Stimulated activated CD4-positive, alpha-beta T cell treated with anti-CD3 and anti-CD28 coated beads, TNF-alpha, amount 100 ng/mL, for 1 hour (primary cell): ENCODE measurements around the gene GIGYF1.
"Not testable (repeated sequence)": the region's sequence is repeated elsewhere in the genome, so short reads cannot be mapped to it uniquely, and the experiment has no call there.

Experiments used
- DNase-seq, 3 donors: peaks; one replicate each; pipeline ENCODE4 v3.0.0-alpha.2; 2020; ENCODE audit warnings: low read depth in 3 of 3, low spot score in 1 of 3

The GIGYF1 gene

DNA sequence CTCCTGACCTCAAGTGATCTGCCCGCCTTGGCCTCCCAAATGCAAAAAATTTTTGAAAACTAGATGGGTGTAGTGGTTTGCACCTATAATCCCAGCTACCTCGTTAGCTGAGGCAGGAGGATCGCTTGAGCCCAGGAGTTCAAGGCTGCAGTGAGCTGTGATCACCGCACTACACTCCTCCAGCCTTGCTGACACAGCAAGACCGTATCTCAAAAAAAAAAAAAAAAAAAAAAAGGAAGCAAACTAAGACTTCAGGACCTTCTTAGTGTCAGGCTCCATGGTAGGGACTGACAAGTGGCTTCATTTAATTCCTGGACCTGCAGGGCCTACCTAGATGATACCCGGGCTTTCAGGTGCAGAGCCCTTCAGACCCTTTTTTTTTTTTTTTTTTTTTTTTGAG, 14.3 kb upstream of the GIGYF1 start:
- no peak for DNase-seq

DNA sequence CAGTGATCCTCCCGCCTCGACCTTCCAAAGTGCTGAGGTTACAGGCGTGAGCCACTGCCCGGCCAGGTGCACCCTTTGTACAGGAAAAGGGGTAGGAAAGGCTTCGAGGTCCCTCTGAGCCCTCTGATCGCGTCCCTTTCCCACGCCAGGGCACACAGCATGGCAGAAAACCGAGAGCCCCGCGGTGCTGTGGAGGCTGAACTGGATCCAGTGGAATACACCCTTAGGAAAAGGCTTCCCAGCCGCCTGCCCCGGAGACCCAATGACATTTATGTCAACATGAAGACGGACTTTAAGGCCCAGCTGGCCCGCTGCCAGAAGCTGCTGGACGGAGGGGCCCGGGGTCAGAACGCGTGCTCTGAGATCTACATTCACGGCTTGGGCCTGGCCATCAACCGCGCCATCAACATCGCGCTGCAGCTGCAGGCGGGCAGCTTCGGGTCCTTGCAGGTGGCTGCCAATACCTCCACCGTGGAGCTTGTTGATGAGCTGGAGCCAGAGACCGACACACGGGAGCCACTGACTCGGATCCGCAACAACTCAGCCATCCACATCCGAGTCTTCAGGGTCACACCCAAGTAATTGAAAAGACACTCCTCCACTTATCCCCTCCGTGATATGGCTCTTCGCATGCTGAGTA, 12.7 kb upstream of the GIGYF1 start:
- no peak for DNase-seq

DNA sequence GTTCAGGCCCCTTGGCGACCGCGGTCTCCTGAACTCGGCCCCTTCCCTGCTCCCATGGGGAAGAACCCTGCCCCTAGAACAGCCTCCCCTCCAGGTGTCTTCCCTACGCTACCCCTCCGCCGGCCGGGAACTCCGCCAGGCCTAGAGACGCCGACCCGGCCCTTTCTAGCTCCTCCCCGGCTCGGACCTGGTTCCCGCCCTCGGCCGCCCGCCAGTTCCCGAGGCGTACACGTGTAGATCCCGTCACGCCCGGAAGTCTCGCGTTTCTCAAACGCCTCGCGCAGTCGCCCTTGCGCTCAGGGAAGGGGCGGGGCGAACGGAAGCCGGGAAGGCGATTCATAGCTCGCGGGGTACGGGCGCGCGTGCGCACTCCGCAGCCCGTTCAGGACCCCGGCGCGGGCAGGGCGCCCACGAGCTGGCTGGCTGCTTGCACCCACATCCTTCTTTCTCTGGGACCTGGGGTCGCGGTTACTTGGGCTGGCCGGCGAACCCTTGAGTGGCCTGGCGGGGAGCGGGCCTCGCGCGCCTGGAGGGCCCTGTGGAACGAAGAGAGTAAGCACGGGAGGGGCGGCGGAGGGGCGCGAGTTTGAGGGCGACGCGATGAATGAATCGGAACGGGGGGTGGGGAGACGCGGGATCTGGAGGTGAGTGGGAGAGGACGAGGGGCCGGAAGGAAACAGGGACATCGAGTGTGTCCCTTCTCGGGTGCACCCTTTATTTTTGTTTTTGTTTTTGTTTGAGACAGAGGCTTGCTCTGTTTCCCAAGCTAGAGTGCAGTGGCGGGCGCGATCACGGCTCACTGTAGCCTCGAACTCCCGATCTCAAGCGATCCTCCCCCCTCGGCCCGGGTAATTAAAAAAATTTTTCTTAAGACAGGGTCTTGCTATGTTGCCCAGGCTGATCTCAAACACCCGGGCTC, 12.0 kb upstream of the GIGYF1 start, which contains the start of gene POP7:
Gene POP7 (plus strand): TSS at position 369 of the 919 bp plus-strand sequence. CDS start 710 bp downstream, outside the sequence.
- peak; percentile 96 to 98 (median 97) for DNase-seq

DNA sequence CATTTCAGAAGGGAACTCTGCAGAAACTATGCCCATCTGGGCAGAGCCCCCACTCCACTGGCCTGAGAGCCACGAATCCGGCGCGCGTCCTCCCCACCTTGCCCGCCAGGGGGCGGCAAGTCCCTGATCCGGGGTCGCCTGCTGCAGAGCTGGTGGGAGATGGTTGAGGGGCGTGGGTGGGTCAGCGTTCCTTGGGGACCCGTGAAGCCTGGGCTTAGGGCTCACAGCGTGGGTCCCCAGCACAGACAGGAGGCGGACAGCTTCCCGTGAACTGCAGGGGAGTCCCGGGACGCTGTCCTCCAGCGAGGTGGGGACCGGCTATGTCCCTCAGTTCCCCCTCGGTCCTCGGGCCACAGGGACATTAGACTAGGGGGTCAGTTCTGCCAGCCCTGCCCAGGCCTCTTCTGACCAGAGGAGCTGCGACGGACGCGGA, 11.3 kb upstream of the GIGYF1 start:
- peak; percentile 35 to 70 (median 54) for DNase-seq

DNA sequence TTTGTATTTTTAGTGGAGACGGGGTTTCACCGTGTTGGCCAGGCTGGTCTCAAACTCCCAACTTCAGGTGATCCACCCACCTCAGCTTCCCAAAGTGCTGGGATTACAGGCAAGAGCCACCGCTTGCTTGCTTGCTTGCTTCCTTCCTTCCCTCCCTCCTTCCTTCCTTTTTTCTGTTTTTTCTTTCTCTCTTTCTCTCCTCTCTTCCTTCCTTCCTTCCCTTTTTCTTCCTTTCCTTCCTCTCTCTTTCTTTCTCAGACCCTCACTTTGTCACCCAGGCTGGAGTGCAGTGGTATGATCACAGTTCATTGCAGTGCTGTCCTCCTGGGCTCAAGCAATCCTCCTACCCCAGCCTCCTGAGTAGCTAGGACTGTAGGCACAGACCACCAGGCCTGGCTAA, 7.0 kb upstream of the GIGYF1 start:
- DNase-seq = not testable (repeated sequence)

DNA sequence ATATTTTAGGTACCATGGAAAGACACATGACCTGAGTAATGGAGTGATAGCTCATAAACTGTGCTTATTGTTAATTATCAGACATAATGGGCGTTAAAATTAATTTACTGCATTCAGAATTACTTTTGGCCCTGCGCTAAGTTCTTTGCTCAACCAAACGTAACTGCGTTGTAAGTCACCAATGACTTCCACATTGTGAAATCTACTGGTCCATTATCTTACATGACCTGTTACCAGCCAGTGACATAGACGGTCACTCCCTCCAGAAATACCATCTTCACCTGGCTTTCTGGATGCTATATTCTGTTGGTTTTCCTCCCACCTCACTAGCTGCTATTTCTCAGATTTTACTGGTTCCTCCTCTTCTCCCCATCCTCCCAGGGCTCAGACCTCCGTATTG, 5.0 kb upstream of the GIGYF1 start:
- no peak for DNase-seq

DNA sequence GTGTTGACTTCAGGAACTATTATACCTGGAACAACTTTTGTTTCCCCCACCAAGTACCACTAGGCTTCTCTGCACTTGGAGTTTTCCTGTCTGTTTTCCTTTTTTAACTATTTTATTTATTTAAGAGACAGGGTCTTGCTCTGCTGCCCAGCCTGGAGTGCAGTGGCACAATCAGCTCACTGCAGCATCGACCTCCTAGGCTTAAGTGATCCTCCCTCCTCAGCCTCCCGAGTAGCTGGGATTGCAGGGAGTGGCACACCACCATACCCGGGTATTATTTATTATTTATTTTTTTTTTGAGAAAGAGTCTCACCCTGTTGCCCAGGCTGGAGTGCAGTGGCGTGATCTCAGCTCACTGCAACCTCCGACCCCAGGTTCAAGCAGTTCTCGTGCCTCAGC, 2.1 kb upstream of the GIGYF1 start:
- DNase-seq = no peak

DNA sequence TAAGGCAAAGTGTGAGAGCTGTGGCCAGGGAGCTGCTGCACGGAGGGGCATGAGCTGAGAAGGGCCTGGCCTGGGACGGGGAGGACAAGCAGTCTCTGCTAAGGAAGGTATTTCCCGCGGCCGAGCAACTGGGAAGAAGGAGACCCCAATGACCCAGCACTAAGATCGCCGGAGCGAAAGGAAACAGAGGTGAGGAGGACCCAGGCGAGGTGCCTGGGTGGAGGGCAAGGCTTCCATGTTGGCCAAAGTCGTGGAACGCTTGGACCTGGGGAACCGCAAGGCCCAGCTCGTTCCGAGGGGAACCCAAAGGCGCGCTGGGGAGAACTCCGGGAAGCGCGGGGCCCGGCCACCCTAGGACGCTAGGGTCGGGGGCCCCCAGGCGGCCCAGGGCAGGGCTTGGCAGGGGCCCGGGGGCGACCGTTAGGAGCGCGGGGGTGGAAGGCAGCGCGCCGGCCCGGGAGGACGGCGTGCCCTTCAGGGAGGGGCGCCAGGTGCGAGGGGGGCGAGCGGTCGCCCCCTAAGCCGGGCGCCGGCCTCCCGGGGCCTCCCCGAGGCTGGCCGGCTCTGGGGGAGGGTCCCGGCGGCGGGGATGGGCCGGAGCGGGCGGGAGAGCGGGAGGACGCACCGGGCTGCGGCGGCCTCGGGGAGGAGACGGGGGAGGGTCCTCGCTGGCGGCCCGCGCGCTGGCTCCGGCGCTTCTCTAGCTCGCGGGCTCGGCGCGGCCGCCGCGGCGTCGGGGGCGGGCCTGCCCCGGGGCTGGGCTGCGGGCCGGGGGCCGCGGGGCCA, 545 bp downstream of the GIGYF1 start:
- no peak for DNase-seq

DNA sequence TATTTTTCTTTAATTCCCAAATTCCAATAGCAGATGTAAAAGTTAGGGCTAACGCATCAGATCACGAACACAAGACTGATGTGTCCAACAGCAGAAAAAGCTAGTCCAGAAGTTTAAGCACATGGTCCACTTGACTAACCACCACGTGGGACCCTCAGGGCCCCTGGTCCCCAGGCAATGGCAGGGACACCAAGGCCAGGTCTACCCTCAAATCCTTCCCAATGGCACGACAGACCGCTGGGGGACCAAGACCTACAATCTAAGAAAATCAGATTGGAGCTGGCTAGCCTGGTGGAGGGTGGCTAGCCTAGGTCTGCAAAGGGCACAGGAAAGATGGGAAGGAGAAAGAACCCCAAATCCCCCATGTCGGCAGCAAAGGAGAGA, 1.5 kb downstream of the GIGYF1 start:
- DNase-seq = no peak

DNA sequence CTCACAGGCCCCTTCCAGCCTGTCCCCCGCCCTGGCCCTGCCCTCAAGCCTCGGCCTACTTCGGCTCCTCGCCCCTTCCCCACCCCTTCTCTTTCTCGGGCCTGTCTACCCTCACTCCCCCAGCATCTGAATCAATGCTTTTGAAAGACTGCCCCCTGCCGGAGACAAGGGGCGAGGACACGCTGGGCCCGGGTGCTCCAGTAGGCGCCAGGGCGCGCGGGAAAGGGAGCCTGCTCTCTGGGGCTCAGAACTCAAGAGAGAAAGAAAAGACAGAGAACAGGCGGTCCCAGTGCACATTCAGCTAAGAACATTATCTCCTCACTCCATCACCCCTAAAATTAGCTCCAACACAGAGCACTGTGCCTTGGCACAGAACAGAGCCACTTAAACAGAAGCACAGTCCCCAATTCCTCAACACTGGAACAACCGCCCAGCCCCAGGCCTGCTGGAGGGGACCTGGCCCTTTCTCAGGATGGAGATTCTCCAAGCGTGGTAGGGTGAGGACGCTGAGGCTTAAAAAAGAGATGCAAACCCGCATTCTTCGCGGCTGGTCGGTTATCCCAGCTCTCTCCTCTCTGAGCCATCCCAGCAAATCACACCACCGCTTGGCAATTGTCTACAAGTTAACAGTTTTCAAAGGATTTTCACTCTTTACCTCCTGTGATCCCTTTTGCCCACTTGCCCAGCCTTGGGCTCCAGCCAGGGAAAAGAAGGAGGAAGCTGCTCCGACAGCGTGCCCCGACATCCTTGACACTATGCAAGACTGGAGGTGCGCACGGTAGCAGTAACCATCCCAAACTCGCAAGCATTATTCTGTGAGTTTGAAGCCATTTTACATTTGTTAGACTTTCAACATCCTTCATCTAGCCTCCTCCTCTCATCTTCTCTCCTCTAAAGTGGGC, 2.1 kb downstream of the GIGYF1 start:
- peak; percentile 57 to 75 (median 68) for DNase-seq

DNA sequence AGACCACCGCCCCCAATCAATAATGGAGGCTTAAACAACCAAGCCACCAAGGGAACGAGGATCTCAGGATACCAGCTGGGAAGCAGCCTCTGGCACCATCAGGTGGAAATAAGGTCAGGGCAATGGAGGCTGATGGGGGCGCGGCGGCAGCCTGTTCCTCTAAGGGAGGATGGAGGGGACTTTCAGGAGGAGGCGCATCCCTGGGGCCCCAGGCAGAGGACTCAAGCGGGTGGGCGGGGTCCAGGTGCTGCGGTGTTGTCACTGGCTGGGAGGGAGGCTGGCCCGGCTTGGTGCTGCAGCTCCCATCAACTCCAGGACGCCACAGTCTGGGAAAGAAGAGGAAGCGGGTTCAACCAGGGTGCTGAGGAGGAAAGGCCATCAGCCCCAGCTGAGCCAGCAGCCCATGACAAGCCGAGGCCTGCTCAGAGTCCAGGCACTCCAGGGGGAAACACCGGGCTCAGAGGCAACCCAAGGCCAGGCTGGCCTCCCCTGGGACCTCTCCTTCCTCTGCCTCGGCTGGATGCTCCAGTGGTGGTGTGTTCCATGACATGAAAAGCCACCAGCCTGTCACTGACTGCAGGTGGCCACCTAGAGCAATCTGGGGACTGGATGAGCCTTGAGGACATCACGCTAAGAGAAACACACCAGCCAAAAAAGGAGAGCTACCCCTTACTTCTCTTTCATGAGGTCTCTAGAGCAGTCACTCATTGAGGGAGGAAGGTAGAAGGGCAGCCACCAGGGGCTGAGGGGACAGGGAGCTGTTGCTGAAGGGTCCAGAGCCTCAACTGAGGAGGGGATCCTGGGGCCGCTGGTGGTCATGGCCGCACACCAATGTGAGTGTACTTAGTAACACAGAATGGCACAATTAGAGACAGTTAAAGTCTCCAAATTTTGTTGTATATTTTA, 4.6 kb downstream of the GIGYF1 start:
- no peak for DNase-seq

DNA sequence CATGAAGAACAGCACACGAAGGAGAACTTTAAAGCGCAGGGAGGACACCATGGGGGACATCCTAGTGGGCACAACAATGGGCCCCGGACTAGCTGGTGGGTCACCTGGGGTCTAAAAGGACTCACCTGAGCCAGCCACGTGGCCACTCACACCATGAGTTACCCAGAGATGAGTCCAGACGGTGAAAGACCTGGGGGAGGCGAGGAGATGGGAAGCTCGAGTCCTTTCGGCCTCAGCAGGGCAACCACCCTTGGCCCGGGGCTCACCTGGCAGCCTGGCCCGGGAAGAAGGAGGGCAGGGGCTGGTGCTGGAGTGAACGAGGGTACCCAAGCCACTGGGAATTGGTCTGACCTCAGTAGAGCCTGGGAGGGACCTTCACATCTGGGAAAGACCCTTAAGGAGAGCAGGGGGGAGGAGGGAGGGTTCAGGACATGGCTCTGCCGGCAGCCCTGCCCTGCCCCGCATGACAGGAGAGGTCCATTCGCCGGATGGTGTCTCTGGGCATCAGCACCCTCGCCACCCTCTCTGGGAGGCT, 5.7 kb downstream of the GIGYF1 start:
- no peak for DNase-seq

DNA sequence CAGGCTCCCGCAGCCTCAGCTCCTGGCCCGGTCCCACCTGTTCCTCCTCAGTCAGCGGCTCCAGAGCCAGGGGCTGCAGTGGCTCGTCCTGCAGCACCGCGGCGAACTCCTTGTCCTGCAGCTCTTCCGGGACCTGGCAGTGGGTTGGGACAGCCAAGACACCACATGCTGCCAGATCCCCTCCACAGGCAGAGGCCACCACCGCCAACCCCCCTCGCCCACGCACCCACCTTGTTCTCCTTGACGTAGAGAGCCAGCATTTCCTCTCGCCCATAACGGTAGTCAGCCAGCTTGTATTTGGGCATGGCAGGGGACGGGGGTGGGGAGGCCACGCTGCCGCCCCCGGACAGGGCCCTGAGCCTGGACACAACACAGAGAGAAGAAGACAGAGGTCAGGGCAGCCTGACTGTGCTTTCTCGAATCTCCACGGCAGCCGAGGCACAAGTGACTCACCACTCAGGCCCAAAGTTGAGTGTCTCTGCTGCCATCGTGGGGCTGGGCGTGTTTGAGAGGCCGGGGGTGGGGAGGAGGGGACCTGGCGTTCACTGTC, 6.2 kb downstream of the GIGYF1 start:
- no peak for DNase-seq

DNA sequence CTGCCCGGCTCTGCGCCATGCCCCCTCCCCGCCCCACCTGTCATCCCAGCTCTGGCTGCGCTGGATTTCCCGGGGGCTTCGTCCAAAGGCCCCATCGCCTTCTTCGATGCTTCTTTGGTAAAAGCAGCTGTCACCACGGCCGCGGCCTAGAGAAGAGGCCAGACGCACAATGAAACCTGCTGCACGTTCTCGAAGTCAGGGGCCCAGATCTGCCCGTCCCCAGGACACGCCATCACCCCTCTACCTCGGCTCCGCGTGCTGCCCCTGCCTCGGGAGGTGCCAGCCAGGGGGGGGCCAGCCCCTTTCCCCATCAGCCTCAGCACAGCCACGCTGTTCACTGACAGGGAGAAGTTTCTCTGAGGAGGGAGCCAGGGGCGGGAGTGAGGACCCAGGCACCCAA, 6.8 kb downstream of the GIGYF1 start:
- DNase-seq = no peak

DNA sequence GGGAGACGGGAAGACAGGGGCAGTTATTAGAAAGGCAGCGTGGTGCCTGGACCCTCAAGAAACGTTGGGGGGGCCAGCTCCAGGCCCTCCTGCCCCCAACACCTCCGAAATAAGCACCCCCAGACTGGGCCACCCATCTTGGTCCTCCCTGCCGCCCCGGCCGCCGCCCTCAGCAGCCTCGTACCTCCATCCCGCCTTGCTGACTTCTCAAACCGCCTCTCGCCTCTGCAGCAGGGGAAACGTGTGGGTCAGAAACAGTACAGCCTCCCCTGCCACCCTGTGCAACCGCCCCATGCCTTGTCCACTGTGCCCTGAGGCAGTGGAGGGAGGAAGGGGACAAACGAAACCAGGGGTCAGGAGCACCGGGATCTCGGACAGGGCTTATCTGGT, 7.2 kb downstream of the GIGYF1 start:
- no peak for DNase-seq

DNA sequence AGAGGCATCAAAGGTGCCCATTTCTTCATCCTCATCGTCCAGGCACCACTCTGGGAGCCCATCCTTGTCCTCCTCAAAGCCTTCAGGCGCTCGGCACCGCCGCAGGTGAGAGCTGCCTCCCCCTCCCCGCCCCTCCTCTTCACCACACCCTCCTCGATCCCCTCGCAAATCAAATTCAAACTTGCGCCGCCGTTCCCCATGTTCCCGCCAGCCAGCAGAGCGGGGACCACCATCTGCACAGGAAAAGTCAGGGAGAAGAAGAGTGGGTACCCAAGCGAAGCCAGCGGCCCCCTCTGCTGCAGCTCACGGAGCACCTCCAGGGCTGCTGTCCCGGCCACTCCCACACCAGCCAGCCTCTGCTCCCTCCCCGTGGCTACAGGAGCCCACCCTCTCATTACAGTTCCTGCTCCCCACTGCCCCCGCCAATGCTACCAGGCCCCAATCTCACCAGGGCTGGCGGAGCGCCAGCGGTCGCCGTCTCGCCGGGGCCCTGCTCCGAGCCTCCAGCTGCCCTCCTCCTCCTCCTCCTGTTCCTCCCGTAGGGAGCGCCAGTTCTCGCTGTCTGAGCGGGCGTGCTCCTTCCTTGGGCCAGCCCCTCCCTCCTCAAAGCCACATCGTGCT, 7.7 kb downstream of the GIGYF1 start:
- DNase-seq = no peak

DNA sequence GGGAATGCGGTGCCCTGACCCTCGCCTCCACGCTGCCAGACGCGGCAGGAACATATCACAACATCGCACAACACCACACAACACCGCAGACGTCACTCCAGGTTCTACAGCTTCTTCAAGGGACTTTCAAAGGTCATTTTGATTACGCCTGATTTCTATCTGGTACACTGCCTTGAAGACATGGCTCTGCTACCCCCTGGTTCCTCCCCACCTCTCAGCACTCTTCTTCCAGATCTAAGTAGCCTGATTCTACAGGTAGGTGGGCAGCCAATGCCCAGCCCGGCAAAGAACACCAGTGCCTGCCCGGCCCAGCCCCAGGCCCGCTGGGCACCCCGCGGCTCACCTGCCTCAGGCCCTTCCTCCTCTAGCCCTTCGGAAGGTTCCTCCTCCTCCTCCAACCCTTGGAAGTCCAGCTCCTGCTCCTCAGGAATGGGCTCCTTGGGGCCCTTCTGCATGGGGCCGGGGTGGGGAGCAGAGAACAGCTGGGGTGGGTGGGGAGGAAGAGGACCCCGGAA, 8.4 kb downstream of the GIGYF1 start:
- DNase-seq = no peak

DNA sequence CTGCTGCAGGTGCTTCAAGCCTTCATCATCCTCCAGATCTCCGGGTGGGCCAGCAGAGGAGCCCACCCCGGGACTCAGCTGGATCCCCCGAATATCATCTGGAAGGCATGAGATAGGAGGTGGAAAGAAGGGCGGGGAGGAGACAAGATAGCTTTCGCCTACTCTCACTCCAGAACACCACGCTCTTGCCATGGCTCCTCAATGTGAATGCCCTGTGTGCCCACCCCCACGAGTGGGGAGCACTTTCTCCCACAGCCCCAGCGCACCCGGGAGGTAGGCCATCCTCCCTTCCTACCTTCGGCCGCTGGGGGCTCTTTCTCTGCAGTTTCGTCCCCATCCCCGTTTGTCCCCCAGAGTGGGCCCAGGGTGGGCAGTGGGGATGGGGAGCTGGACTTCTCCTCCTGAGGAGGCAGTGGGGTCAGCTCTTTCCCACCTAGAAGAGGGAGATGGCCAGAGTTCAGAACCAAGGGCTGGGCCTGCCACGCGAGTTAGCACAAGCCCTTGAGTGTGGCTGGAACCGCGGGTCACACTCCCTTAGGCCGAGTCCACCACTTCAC, 8.9 kb downstream of the GIGYF1 start:
- no peak for DNase-seq
